Prostate gland (tissue), 2 donors: ENCODE results near the gene ZBTB7C.

Experiments
- POLR2A ChIP-seq: fragments of 450-650 bp; IDR thresholded peaks from one replicate; pipeline ENCODE4 v1.6.1; 2016; ENCODE audit warnings: antibody characterized with exemption, mild to moderate bottlenecking
- TF ChIP-seq, protein P1 (sequence below), 4 experiments: fragments of 200-600 bp in 2 of 4; fragments of 450-650 bp in 2 of 4; sonication (generic) in 2 of 4; IDR thresholded peaks; 1 replicate in 3 of 4; 2 replicates in 1 of 4; pipeline ENCODE4 v1.5.1; 2016 to 2019; ENCODE audit warnings: antibody characterized with exemption in 4 of 4, mild to moderate bottlenecking in 2 of 4, moderate library complexity in 2 of 4

DNA sequence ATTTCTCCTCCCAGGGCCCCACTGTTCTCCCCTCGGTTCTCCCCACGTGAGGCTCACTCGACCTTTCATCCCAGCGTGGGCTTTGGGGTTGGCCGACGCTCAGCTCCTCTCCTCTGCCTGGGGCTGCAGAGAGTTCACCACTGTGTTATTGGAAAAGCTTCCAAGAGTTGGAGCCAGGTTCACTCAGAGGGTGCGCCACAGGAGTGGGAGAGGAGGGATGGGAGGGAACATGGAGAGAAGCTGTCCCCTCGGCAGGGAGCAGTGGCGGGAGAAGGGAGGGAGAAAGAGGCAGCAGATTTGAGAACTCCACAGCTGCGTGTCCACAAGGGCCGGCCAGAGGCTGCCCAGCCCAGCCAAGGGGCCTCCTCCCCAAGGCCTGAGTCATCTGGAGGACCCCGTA, 281.6 kb downstream of the ZBTB7C start:
- TF ChIP-seq, protein P1, sequence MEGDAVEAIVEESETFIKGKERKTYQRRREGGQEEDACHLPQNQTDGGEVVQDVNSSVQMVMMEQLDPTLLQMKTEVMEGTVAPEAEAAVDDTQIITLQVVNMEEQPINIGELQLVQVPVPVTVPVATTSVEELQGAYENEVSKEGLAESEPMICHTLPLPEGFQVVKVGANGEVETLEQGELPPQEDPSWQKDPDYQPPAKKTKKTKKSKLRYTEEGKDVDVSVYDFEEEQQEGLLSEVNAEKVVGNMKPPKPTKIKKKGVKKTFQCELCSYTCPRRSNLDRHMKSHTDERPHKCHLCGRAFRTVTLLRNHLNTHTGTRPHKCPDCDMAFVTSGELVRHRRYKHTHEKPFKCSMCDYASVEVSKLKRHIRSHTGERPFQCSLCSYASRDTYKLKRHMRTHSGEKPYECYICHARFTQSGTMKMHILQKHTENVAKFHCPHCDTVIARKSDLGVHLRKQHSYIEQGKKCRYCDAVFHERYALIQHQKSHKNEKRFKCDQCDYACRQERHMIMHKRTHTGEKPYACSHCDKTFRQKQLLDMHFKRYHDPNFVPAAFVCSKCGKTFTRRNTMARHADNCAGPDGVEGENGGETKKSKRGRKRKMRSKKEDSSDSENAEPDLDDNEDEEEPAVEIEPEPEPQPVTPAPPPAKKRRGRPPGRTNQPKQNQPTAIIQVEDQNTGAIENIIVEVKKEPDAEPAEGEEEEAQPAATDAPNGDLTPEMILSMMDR (IDR thresholded peaks at IDR 0.05): no peak
- no peak for TF ChIP-seq POLR2A
